GM23338 (cell line): ENCODE data around the gene FBXL19. TPM values are rescaled to one million over a fixed set of nuclear protein-coding genes. Genes with fewer than 3 reads are reported as not detected.

ENCODE experiments used
- ATAC-seq: fragments of 200-7000 bp; cut with Tn5 transposase; 3 replicates; pipeline ENCODE4 v1.9.1; 2020
- DNase-seq: peaks from one replicate; pipeline ENCODE4 v3.0.0-alpha.2; 2015; ENCODE audit warnings: low spot score
- H2AFZ ChIP-seq: fragments of 200-600 bp; sonication (generic); 2 replicates; pipeline ENCODE4 v1.8.0; 2016; ENCODE audit warnings: antibody characterized with exemption, mild to moderate bottlenecking, moderate library complexity
- H3F3A ChIP-seq: fragments of 200-600 bp; sonication (generic); replicated peaks from 2 replicates; pipeline ENCODE4 v1.8.0; 2017; ENCODE audit warnings: antibody characterized with exemption, mixed run types, low read depth
- H3K27ac ChIP-seq: fragments of 200-600 bp; sonication (generic); 2 replicates; pipeline ENCODE4 v1.6.1; 2016; ENCODE audit warnings: low read depth
- H3K27me3 ChIP-seq: fragments of 200-600 bp; sonication (generic); 2 replicates; pipeline ENCODE4 v1.8.0; 2016; ENCODE audit warnings: mild to moderate bottlenecking, mixed run types, moderate library complexity; ENCODE audit not compliant: insufficient read depth
- H3K36me3 ChIP-seq: fragments of 200-600 bp; sonication (generic); 2 replicates; pipeline ENCODE4 v1.8.0; 2016; ENCODE audit warnings: mild to moderate bottlenecking; ENCODE audit not compliant: insufficient read depth
- H3K4me1 ChIP-seq: fragments of 200-600 bp; sonication (generic); 2 replicates; pipeline ENCODE4 v1.8.0; 2016; ENCODE audit warnings: mild to moderate bottlenecking, moderate library complexity; ENCODE audit not compliant: insufficient read depth
- H3K4me2 ChIP-seq: fragments of 200-600 bp; sonication (generic); 2 replicates; pipeline ENCODE4 v1.7.1; 2017; ENCODE audit warnings: mixed run types
- H3K4me3 ChIP-seq: fragments of 200-600 bp; sonication (generic); 2 replicates; pipeline ENCODE4 v1.6.1; 2016; ENCODE audit warnings: mixed run types
- H3K79me2 ChIP-seq: fragments of 200-600 bp; sonication (generic); replicated peaks from 2 replicates; pipeline ENCODE4 v1.8.0; 2017; ENCODE audit warnings: mild to moderate bottlenecking; ENCODE audit not compliant: insufficient read depth
- H3K9me2 ChIP-seq: fragments of 200-600 bp; sonication (generic); 2 replicates; pipeline ENCODE4 v1.8.0; 2017; ENCODE audit not compliant: insufficient read depth
- H4K20me1 ChIP-seq: fragments of 200-600 bp; sonication (generic); replicated peaks from 2 replicates; pipeline ENCODE4 v1.8.0; 2017; ENCODE audit warnings: mild to moderate bottlenecking; ENCODE audit not compliant: insufficient read depth
- H3K27ac Mint-ChIP-seq: 2 replicates; pipeline ENCODE4 v1.8.0; 2020; ENCODE audit warnings: inconsistent platforms, mild to moderate bottlenecking, moderate library complexity, mixed read lengths
- H3K27me3 Mint-ChIP-seq: 3 replicates; pipeline ENCODE4 v1.8.0; 2022; ENCODE audit warnings: low read depth, mild to moderate bottlenecking, moderate library complexity, mixed read lengths, inconsistent platforms; ENCODE audit not compliant: insufficient read depth, poor library complexity
- H3K36me3 Mint-ChIP-seq: 3 replicates; pipeline ENCODE4 v1.8.0; 2021; ENCODE audit warnings: low read depth, mild to moderate bottlenecking, inconsistent platforms, moderate library complexity, mixed read lengths
- H3K4me1 Mint-ChIP-seq: 3 replicates; pipeline ENCODE4 v1.8.0; 2020; ENCODE audit warnings: mild to moderate bottlenecking, inconsistent platforms, mixed read lengths
- H3K4me3 Mint-ChIP-seq: 3 replicates; pipeline ENCODE4 v1.8.0; 2021; ENCODE audit warnings: moderate library complexity, mild to moderate bottlenecking, inconsistent platforms, mixed read lengths
- H3K9me3 Mint-ChIP-seq: 3 replicates; pipeline ENCODE4 v1.8.0; 2020; ENCODE audit warnings: moderate library complexity, mild to moderate bottlenecking, inconsistent platforms, mixed read lengths
- CTCF ChIP-seq, 2 experiments: fragments of 200-600 bp in 1 of 2; sonication (generic) in 1 of 2; conservative IDR thresholded peaks; 2 replicates each; pipeline versions ENCODE4 v1.5.1 to v1.6.1; 2016 to 2017; ENCODE audit warnings: antibody characterized with exemption in 2 of 2, low read depth in 2 of 2, mild to moderate bottlenecking in 2 of 2, moderate library complexity in 1 of 2
- EZH2 ChIP-seq: fragments of 200-600 bp; sonication (generic); IDR thresholded peaks from one replicate; pipeline ENCODE4 v1.8.0; 2017; ENCODE audit warnings: antibody characterized with exemption, mild to moderate bottlenecking, low read depth; ENCODE audit not compliant: unreplicated experiment
- EZH2phosphoT487 ChIP-seq: fragments of 200-600 bp; sonication (generic); IDR thresholded peaks from one replicate; pipeline ENCODE4 v1.8.1; 2018; ENCODE audit warnings: antibody characterized with exemption; ENCODE audit not compliant: unreplicated experiment
- ZNF462 ChIP-seq: fragments of 250-450 bp; sonication (Bioruptor Pico); IDR thresholded peaks from 2 replicates; pipeline ENCODE4 v1.5.0; 2020; ENCODE audit warnings: mild to moderate bottlenecking, moderate library complexity
- polyA plus RNA-seq: library from polyadenylated mRNA; unstranded; fragments of >200 nt; fragmentation: Nextera tagmentation; extraction: Ambion mirVana; gene quantifications from 2 replicates; pipeline ENCODE4 v1.2.1, GENCODE V29; 2016
- total RNA-seq: library from RNA; depleted of rRNA; stranded (reverse); fragments of >200 nt; shearing (Covaris generic); gene quantifications from 2 replicates; pipeline ENCODE4 v1.2.3, GENCODE V29; 2014

FBXL19 gene
- total and polyA plus RNA-seq, 2 experiments from 2014 or later = 12.5 to 71.5 TPM

- TF ChIP-seq ZNF462 (CRISPR knock-in tag) (no peak), EZH2phosphoT487 (no peak), CTCF (conservative IDR thresholded peaks at IDR 0.05; ENCODE audit: low read depth in 2 of 2) (no peak)
Observed at GRCh38 chr16:30971298-30971697, 47.9 kb downstream of the FBXL19 start (continued).

- Histone ChIP-seq H3F3A (peaks cover 3% of the 10 kb centered on the region; the same call in 1 of the 2 replicates), H3K79me2 (no peaks in the 10 kb centered on the region), H3K9me2 (no peaks in the 10 kb centered on the region), H4K20me1 (peaks cover 8% of the 10 kb centered on the region), H3K4me1 (no peaks in the 10 kb centered on the region), H3K36me3 (peaks cover 42% of the 10 kb centered on the region), H3K4me2 (no peak overlapping the region), H3K27me3 (no peaks in the 10 kb centered on the region), H3K4me3 (no peak overlapping the region), H2AFZ (no peak overlapping the region), H3K27ac (no peak overlapping the region)
- Mint-ChIP-seq H3K27ac (peak overlapping the region; percentile 69), H3K4me1 (no peaks in the 10 kb centered on the region; the same call in 2 of the 3 replicates), H3K27me3 (peaks cover 22% of the 10 kb centered on the region), H3K4me3 (no peak overlapping the region), H3K9me3 (no peaks in the 10 kb centered on the region), H3K36me3 (peaks cover 81% of the 10 kb centered on the region)
- DNase-seq (peak; percentile 54), ATAC-seq (peak; percentile 64)
- peak in 1 of 2 experiments; percentile 18; a peak in 1 of 4 replicates for TF ChIP-seq CTCF (conservative IDR thresholded peaks at IDR 0.05; ENCODE audit: low read depth in 2 of 2)
- no peak for TF ChIP-seq EZH2
- TF ChIP-seq ZNF462 (CRISPR knock-in tag) = no peak
Observed at GRCh38 chr16:30972872-30973271, 49.5 kb downstream of the FBXL19 start.
